ENCODE results near the gene WDFY4.

Gene WDFY4

DNA sequence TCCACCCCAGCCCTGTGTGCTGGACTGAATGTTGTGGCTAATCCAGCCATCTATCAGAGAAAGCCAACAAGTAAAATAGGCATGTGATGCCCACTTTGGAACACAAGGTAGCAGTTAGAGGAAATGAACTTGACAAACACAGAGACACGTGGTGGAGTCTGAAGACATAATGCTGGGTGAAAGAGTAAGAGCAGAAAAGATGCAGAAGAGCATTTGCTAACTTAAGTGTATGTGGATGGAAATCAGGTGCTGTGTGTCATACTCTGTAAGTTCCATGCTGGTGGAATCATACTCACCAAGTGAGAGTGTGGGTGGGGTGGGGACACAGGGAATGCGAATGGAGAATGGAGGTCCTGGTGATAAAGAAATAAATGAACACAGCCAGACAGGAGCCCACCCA is 22.8 kb downstream of the WDFY4 start:
- in situ Hi-C loops (cut with HindIII; ENCODE audit: low sequenced_read_pairs): loop anchor here (25.0 kb wide), 1 partner anchor 180 kb away; no protein-coding TSS in a partner anchor
- TF ChIP-seq, protein P1, sequence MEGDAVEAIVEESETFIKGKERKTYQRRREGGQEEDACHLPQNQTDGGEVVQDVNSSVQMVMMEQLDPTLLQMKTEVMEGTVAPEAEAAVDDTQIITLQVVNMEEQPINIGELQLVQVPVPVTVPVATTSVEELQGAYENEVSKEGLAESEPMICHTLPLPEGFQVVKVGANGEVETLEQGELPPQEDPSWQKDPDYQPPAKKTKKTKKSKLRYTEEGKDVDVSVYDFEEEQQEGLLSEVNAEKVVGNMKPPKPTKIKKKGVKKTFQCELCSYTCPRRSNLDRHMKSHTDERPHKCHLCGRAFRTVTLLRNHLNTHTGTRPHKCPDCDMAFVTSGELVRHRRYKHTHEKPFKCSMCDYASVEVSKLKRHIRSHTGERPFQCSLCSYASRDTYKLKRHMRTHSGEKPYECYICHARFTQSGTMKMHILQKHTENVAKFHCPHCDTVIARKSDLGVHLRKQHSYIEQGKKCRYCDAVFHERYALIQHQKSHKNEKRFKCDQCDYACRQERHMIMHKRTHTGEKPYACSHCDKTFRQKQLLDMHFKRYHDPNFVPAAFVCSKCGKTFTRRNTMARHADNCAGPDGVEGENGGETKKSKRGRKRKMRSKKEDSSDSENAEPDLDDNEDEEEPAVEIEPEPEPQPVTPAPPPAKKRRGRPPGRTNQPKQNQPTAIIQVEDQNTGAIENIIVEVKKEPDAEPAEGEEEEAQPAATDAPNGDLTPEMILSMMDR (IDR thresholded peaks at IDR 0.05; ENCODE audit: low read depth, low read length, missing control alignments): no peak
- H3K4me3 ChIP-seq (ENCODE audit: low read depth, low read length): no peak overlapping the region
- no peak for DNase-seq (ENCODE audit: low read depth)

DNA sequence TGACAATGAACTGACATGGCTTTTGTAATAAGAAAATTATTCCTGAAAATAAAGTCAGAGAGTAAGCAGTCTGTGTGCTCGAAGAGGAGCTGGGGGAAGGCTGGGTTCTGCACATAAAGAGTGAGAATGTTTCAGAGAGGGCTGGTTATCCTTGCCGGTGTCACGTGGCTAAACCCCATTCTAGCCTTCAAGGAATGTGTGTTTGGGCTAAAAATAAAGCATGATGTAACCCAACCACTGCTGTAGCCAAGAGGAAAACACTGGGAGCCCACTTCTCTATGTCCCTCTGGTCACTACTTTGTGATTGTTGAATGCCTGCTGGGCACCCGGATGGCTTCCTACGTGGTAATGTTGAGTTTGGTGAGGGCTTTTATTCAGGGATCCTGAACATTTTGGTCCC is 23.5 kb downstream of the WDFY4 start:
- no peak for DNase-seq (ENCODE audit: low read depth)
- in situ Hi-C loops (cut with HindIII; ENCODE audit: low sequenced_read_pairs): loop anchor here (25.0 kb wide), 1 partner anchor 179 kb away; no protein-coding TSS in a partner anchor
- TF ChIP-seq, protein P1 (IDR thresholded peaks at IDR 0.05; ENCODE audit: low read depth, low read length, missing control alignments): no peak
- H3K4me3 ChIP-seq (ENCODE audit: low read depth, low read length): no peak overlapping the region

DNA sequence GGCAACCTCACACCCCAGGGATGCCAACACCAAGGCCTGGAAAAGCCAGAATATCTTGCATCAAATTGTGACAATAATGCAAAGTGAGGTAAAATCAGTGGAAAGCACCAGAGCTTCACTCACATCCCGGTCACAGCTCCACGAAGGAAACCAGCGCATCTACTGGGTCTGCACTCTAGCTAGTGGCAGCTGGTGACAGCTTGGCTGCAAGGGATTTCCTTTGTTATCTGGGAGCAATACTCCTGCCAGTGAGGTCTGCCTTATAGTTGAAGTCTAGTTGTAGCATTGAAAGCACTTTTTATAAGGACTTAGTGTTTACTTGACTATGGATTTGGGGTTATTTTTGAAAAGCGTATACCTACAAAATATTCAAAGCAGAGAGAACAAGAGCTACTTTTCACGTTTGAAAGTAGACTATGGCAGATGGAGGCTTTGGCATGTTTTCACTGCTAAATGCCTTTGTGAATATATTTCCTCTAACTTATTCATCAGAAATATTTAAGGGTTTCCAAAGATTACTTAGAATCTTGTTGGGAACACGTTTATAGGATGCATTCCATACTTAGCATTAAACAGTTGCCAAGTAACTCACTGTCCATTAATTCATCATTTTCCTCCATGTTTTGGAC is 26.1 kb downstream of the WDFY4 start:
- in situ Hi-C loops (cut with HindIII; ENCODE audit: low sequenced_read_pairs): loop anchor here (25.0 kb wide), 1 partner anchor 177 kb away; no protein-coding TSS in a partner anchor
- no peak overlapping the region for H3K4me3 ChIP-seq (ENCODE audit: low read depth, low read length)
- TF ChIP-seq, protein P1 (IDR thresholded peaks at IDR 0.05; ENCODE audit: low read depth, low read length, missing control alignments): no peak
- no peak for DNase-seq (ENCODE audit: low read depth)

DNA sequence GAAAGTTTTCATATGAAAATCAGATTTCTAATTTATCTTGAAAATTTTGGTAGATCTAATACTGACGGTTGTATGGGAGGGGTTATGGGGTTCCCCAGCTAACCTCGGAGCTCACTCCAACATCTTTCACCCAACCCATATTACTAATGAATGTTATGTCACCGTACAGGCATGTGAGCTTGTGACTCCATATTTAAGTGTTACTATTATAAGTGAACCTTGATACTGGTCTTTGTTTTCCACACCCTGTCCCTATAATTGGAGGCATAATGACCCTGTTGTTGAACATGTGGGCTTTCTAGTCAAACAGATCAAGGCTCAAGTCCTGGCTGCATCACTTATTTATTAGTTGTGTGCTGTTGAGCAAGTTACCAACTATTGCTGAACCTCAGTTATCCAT is 27.2 kb downstream of the WDFY4 start:
- no peak overlapping the region for H3K4me3 ChIP-seq (ENCODE audit: low read depth, low read length)
- DNase-seq (ENCODE audit: low read depth): no peak
- in situ Hi-C loops (cut with HindIII; ENCODE audit: low sequenced_read_pairs): loop anchor here (25.0 kb wide), 1 partner anchor 175 kb away; no protein-coding TSS in a partner anchor
- TF ChIP-seq, protein P1 (IDR thresholded peaks at IDR 0.05; ENCODE audit: low read depth, low read length, missing control alignments): no peak

DNA sequence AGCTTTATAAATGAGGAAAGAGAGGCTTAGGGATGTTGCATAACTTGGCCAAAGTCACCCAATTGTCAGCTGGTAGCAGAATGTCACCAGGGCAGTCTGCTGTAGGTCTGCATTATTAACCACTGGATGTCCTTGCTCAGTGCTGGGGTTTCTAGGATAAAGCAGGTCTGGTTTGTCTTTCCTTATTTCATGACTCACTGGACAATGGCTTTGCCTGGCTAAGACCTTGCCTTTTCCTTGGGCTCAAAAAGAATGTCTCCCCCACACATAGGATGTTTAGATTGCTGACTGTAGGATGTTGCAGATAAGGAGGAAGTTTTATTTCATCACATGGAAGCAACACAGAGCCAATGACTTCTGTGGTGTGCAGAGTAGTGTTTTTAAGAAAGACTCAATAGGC is 29.4 kb downstream of the WDFY4 start:
- in situ Hi-C loops (cut with HindIII; ENCODE audit: low sequenced_read_pairs): loop anchor here (25.0 kb wide), 1 partner anchor 173 kb away; no protein-coding TSS in a partner anchor
- no peak for DNase-seq (ENCODE audit: low read depth)

DNA sequence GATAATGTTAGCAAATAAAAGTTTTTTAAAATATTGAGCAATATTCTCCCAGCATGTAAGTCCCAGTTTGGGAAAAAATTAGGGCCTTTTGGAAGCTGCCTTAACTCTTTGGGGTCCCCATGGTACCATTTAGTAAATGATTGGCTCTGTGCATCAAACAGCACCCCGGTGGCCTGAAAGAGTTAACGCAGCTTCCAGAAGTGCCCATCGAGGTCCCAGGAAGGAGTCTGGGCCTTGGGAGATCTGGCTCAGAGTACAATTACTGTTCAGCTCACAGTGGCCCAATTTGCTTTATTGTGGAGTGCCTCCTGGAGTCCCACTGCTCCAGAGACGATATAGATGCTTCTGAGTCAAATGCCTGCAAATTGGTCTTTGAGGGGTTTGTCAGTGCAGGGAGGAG is 31.7 kb downstream of the WDFY4 start:
- in situ Hi-C loops (cut with HindIII; ENCODE audit: low sequenced_read_pairs): loop anchor here (25.0 kb wide), 1 partner anchor 171 kb away; no protein-coding TSS in a partner anchor
- TF ChIP-seq, protein P1 (IDR thresholded peaks at IDR 0.05; ENCODE audit: low read depth, low read length, missing control alignments): no peak
- DNase-seq (ENCODE audit: low read depth): no peak
- no peak overlapping the region for H3K4me3 ChIP-seq (ENCODE audit: low read depth, low read length)

More for the DNA sequence above, 29.4 kb downstream of the WDFY4 start:
- TF ChIP-seq, protein P1 (IDR thresholded peaks at IDR 0.05; ENCODE audit: low read depth, low read length, missing control alignments): no peak
- H3K4me3 ChIP-seq (ENCODE audit: low read depth, low read length): no peak overlapping the region
